GM15510 (cell line): ENCODE data around the gene GLRA1.

Source experiments
- POLR2A ChIP-seq: IDR thresholded peaks from 3 replicates; pipeline ENCODE4 v1.6.1; 2011; ENCODE audit warnings: borderline replicate concordance; ENCODE audit not compliant: insufficient read length; ENCODE audit errors: extremely low read depth

Gene GLRA1

GRCh38 chr5:151901611-151902010, 23.0 kb downstream of the GLRA1 start:
- TF ChIP-seq POLR2A = no peak

- TF ChIP-seq POLR2A = no peak
Measured at GRCh38 chr5:151900891-151901290, 23.8 kb downstream of the GLRA1 start.

GRCh38 chr5:151899399-151899798, 25.3 kb downstream of the GLRA1 start:
- no peak for TF ChIP-seq POLR2A

- TF ChIP-seq POLR2A = no peak
Measured at GRCh38 chr5:151897896-151898295, 26.8 kb downstream of the GLRA1 start.

GRCh38 chr5:151897020-151897552, 27.6 kb downstream of the GLRA1 start:
- TF ChIP-seq POLR2A = no peak

- TF ChIP-seq POLR2A = no peak
Measured at GRCh38 chr5:151896031-151896691, 28.5 kb downstream of the GLRA1 start.

GRCh38 chr5:151895660-151896030, 29.0 kb downstream of the GLRA1 start:
- TF ChIP-seq POLR2A = no peak

- no peak for TF ChIP-seq POLR2A
Measured at GRCh38 chr5:151892393-151892792, 32.3 kb downstream of the GLRA1 start.

GRCh38 chr5:151890299-151890698, 34.4 kb downstream of the GLRA1 start:
- no peak for TF ChIP-seq POLR2A

GRCh38 chr5:151889614-151890013, 35.0 kb downstream of the GLRA1 start:
- TF ChIP-seq POLR2A = no peak

- no peak for TF ChIP-seq POLR2A
Measured at GRCh38 chr5:151886546-151887275, 37.9 kb downstream of the GLRA1 start.

- no peak for TF ChIP-seq POLR2A
Measured at GRCh38 chr5:151885138-151885908, 39.3 kb downstream of the GLRA1 start.

GRCh38 chr5:151881621-151882225, 42.9 kb downstream of the GLRA1 start:
- TF ChIP-seq POLR2A = no peak

- TF ChIP-seq POLR2A = no peak
Measured at GRCh38 chr5:151880324-151880723, 44.3 kb downstream of the GLRA1 start.

- TF ChIP-seq POLR2A = no peak
Measured at GRCh38 chr5:151873701-151874100, 51.0 kb downstream of the GLRA1 start.

GRCh38 chr5:151872701-151873100, 52.0 kb downstream of the GLRA1 start:
- TF ChIP-seq POLR2A = no peak

- TF ChIP-seq POLR2A = no peak
Measured at GRCh38 chr5:151870820-151871219, 53.8 kb downstream of the GLRA1 start.
